ENCODE data around the gene KICS2.

The KICS2 gene

GRCh38 chr12:64194333-64195149, 27.6 kb downstream of the KICS2 start:
- Mint-ChIP-seq H3K36me3 (ENCODE audit: low read depth) (peaks cover 44% of the 10 kb centered on the region), H3K4me1 (ENCODE audit: low read depth) (peaks cover 10% of the 10 kb centered on the region), H3K27ac (no peak overlapping the region), H3K27me3 (no peaks in the 10 kb centered on the region), H3K4me3 (no peak overlapping the region), H3K9me3 (no peaks in the 10 kb centered on the region)
- DNase-seq = no peak

DNA sequence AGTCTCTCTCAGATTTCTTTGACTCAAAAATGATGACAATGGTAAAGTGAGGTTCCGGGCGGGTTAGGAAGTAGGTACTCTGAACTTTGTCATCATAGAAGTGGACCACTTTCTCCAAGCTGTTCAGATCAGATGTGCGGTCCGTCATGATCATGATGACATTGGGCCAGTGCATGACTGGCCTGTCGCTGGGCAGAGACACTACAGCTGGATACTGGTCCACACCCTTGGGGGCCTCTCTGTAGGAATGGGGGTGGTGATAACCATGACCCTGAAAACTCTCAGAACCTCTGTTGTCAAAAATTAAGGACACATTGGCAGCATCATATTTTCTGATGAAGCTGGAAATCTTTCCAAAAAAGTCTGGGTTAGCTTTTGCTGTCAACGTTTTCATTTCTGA, 28.2 kb downstream of the KICS2 start:
- no peaks in the 10 kb centered on the region for H3K9me3 Mint-ChIP-seq
- no peak overlapping the region for H3K27ac Mint-ChIP-seq
- H3K36me3 Mint-ChIP-seq (ENCODE audit: low read depth) = peaks cover 44% of the 10 kb centered on the region
- no peak for DNase-seq
- no peak overlapping the region for H3K4me3 Mint-ChIP-seq
- no peaks in the 10 kb centered on the region for H3K27me3 Mint-ChIP-seq
- peaks cover 10% of the 10 kb centered on the region for H3K4me1 Mint-ChIP-seq (ENCODE audit: low read depth)

DNA sequence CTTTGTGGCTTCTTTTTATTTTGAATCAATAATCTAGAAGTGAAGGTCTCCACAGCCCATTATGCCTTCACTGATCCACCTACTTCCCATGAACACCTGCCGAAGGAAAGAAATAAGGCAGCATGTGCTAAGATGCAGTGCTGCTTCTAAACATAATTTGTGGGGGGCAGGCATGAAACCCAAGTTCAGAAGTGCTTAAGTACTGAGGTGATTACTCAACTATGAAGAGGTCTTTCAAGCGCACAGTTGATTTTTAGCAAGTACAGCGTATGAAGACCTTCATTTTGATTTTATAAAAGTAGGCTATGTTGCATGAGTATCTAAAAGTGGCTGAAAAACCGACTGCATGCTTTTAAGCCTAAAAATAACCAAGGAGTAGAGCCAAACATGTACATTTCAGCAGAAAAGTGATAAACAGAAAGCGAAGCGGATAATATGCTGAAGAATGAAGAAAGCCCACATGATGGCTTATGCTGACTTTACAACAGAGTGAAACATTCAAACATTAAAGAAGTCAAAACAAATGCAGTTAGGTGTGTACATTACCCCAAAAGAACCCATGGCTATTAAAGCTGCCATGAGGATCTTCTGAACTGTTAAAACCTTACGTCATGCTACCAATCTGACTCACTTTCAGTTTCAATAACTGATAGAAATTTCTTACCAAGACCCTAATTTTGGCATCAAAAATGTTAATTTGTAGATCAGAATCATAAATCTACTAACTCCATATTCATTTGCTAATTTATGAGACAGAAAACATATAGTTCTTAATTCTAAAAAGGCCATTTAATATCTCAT, 29.3 kb downstream of the KICS2 start:
- Mint-ChIP-seq H3K4me1 (ENCODE audit: low read depth) (peaks cover 10% of the 10 kb centered on the region), H3K27ac (peak overlapping the region; percentile 56), H3K36me3 (ENCODE audit: low read depth) (peaks cover 44% of the 10 kb centered on the region), H3K4me3 (no peak overlapping the region), H3K27me3 (no peaks in the 10 kb centered on the region), H3K9me3 (no peaks in the 10 kb centered on the region)
- no peak for DNase-seq

DNA sequence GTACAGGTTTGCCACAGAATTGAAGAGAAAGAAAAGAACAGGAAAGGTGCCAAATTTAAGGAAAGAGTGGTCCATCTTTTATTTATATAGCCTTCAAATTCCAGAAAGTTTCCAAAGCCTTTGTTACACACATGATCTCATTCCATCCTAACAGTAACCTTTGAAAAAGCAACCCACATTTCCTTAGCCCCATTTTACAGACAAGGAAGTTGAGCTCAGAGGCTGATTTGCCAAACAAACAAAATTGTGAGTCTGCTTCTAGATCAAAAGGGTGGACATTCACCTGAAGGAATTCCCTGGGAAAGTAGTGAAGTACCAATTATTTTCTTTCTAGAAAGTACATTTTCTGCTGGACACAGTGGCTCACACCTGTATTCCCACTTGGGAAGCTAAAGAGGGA, 32.0 kb downstream of the KICS2 start:
- Mint-ChIP-seq H3K27ac (no peak overlapping the region), H3K4me1 (ENCODE audit: low read depth) (peaks cover 18% of the 10 kb centered on the region), H3K27me3 (no peaks in the 10 kb centered on the region), H3K9me3 (no peaks in the 10 kb centered on the region), H3K36me3 (ENCODE audit: low read depth) (peaks cover 43% of the 10 kb centered on the region), H3K4me3 (no peak overlapping the region)
- no peak for DNase-seq

GRCh38 chr12:64189530-64189929, 32.6 kb downstream of the KICS2 start:
- H3K4me3 Mint-ChIP-seq = no peak overlapping the region
- no peaks in the 10 kb centered on the region for H3K27me3 Mint-ChIP-seq
- DNase-seq = no peak
- no peak overlapping the region for H3K27ac Mint-ChIP-seq
- peaks cover 18% of the 10 kb centered on the region for H3K4me1 Mint-ChIP-seq (ENCODE audit: low read depth)
- peaks cover 38% of the 10 kb centered on the region for H3K36me3 Mint-ChIP-seq (ENCODE audit: low read depth)
- no peaks in the 10 kb centered on the region for H3K9me3 Mint-ChIP-seq

GRCh38 chr12:64187794-64188193, 34.3 kb downstream of the KICS2 start:
- Mint-ChIP-seq H3K36me3 (ENCODE audit: low read depth) (peaks cover 25% of the 10 kb centered on the region), H3K4me3 (no peak overlapping the region), H3K27ac (no peak overlapping the region), H3K9me3 (no peaks in the 10 kb centered on the region), H3K27me3 (no peaks in the 10 kb centered on the region), H3K4me1 (ENCODE audit: low read depth) (peaks cover 11% of the 10 kb centered on the region)
- DNase-seq = no peak

DNA sequence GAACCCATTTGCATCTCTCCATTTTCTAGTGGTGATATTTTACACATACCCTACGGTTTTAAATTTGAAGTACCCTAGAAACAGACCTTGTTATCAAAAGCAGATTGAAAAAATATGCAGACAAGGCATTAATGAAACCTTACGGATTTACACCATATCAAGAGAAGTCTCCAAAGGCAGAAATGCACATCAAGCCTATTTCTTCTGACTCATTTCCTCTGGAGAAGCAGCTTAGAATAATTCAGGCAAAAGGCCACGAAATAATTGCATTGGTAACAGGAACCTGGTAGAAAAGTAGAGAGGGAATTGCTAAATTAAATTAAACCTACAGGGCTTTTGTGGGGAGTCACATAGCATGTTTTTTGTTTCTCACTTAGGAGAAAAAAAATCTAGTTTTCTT, 34.7 kb downstream of the KICS2 start:
- Mint-ChIP-seq H3K4me3 (no peak overlapping the region), H3K27me3 (no peaks in the 10 kb centered on the region), H3K4me1 (ENCODE audit: low read depth) (peaks cover 8% of the 10 kb centered on the region), H3K36me3 (ENCODE audit: low read depth) (peaks cover 21% of the 10 kb centered on the region), H3K27ac (no peak overlapping the region), H3K9me3 (no peaks in the 10 kb centered on the region)
- DNase-seq = no peak

- Mint-ChIP-seq H3K4me1 (ENCODE audit: low read depth) (peaks cover 8% of the 10 kb centered on the region), H3K9me3 (no peaks in the 10 kb centered on the region), H3K36me3 (ENCODE audit: low read depth) (peaks cover 16% of the 10 kb centered on the region), H3K27ac (no peak overlapping the region), H3K4me3 (no peak overlapping the region), H3K27me3 (no peaks in the 10 kb centered on the region)
- no peak for DNase-seq
Measured at GRCh38 chr12:64186789-64187188, 35.3 kb downstream of the KICS2 start.

DNA sequence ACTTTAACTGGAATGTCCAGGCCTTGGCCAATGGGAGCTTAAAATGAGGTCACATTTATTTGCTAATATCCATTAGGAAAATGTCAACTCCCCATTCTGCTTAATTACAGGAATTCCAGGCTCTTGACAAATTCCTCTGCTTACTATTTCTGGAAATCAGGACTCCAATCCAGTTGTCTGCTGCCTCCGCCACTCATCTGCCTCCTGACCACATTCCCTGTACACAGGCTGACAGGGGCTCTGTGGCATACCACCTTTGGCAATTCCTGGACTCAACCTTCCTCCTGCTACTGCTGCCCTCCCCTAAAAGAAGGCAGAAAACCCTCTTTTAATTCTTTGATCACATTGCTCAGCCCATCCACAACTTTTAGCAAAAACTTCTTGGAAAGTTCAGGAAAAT, 37.9 kb downstream of the KICS2 start:
- no peaks in the 10 kb centered on the region for H3K27me3 Mint-ChIP-seq
- H3K4me1 Mint-ChIP-seq (ENCODE audit: low read depth) = peaks cover 8% of the 10 kb centered on the region
- no peak overlapping the region for H3K4me3 Mint-ChIP-seq
- H3K36me3 Mint-ChIP-seq (ENCODE audit: low read depth) = peaks cover 6% of the 10 kb centered on the region
- no peaks in the 10 kb centered on the region for H3K9me3 Mint-ChIP-seq
- H3K27ac Mint-ChIP-seq = no peak overlapping the region
- no peak for DNase-seq

- Mint-ChIP-seq H3K27me3 (no peaks in the 10 kb centered on the region), H3K9me3 (no peaks in the 10 kb centered on the region), H3K4me1 (ENCODE audit: low read depth) (peaks cover under 1% of the 10 kb centered on the region), H3K4me3 (no peak overlapping the region), H3K27ac (no peak overlapping the region), H3K36me3 (ENCODE audit: low read depth) (peaks cover 4% of the 10 kb centered on the region)
- DNase-seq = no peak
Measured at GRCh38 chr12:64181430-64182291, 40.4 kb downstream of the KICS2 start.

DNA sequence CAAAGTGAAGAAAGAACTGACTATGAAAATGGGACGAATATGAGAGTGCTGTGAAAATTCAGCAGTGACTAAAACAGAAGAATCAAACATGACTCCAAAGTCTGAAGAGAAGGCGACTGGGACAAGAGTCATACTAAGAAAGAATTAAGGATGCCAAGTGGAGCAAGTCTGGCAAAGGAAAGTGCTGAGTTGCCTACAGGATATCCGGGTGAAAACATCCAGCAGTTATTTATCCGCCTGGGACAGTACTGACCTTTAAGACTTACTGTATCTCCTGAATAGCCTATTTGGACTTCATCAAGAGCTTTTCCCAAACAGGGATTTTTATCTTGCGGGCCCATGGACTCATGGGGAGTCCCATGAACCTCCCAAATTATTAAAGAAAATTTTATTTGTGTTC, 41.1 kb downstream of the KICS2 start:
- Mint-ChIP-seq H3K36me3 (ENCODE audit: low read depth) (peaks cover 4% of the 10 kb centered on the region), H3K27me3 (no peaks in the 10 kb centered on the region), H3K4me1 (ENCODE audit: low read depth) (no peaks in the 10 kb centered on the region), H3K27ac (no peak overlapping the region), H3K9me3 (no peaks in the 10 kb centered on the region), H3K4me3 (no peak overlapping the region)
- no peak for DNase-seq

GRCh38 chr12:64178122-64178521, 44.0 kb downstream of the KICS2 start:
- Mint-ChIP-seq H3K36me3 (ENCODE audit: low read depth) (no peaks in the 10 kb centered on the region), H3K27me3 (no peaks in the 10 kb centered on the region), H3K4me3 (no peak overlapping the region), H3K27ac (no peak overlapping the region), H3K4me1 (ENCODE audit: low read depth) (no peaks in the 10 kb centered on the region), H3K9me3 (no peaks in the 10 kb centered on the region)
- no peak for DNase-seq

DNA sequence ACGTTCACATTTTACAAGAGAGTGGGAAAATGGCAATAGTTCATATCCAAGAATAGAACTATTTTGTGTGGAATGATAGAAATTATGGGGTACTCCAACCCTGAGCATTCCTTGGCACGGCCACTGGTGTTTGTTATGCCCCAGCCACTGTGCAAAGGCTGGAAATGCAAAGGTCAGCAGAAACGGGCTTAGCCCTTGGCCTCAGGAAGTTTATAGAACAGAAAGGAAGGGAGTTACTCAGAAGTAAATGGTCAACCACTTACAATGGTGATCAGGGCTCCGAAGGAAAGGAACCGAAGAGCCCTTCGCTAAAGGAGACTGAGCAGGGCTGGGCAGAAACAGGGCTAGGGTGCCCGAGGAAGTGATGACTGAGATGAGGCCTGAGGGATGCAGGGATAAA, 45.1 kb downstream of the KICS2 start:
- H3K27me3 Mint-ChIP-seq = no peaks in the 10 kb centered on the region
- no peak overlapping the region for H3K4me3 Mint-ChIP-seq
- H3K36me3 Mint-ChIP-seq (ENCODE audit: low read depth) = no peaks in the 10 kb centered on the region
- no peak for DNase-seq
- H3K4me1 Mint-ChIP-seq (ENCODE audit: low read depth) = no peaks in the 10 kb centered on the region
- no peak overlapping the region for H3K27ac Mint-ChIP-seq
- no peaks in the 10 kb centered on the region for H3K9me3 Mint-ChIP-seq

GRCh38 chr12:64175254-64175945, 46.7 kb downstream of the KICS2 start:
- Mint-ChIP-seq H3K4me3 (no peak overlapping the region), H3K36me3 (ENCODE audit: low read depth) (no peaks in the 10 kb centered on the region), H3K4me1 (ENCODE audit: low read depth) (no peaks in the 10 kb centered on the region), H3K9me3 (no peaks in the 10 kb centered on the region), H3K27ac (no peak overlapping the region), H3K27me3 (no peaks in the 10 kb centered on the region)
- DNase-seq = no peak
